ENCODE results near the gene MYL3.

DNA sequence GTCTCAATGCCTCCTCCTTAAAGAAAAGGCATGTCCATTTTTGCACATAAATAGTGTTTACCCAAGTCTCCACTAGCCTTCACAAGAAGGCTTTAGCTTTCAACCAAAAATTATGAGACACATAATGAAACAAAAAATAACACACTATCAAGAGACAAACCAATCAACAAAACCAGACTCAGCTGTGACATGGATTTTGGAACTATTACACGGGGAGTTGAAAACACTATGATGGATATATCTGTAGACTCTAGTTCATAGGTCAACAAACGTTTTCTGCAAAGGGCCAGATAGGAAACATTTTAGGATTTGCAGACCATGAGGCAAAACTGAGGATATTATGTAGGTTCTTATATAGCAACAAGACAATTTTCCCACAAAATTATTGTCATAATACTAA lies 24.9 kb downstream of the MYL3 start:
- TF ChIP-seq, protein P1, sequence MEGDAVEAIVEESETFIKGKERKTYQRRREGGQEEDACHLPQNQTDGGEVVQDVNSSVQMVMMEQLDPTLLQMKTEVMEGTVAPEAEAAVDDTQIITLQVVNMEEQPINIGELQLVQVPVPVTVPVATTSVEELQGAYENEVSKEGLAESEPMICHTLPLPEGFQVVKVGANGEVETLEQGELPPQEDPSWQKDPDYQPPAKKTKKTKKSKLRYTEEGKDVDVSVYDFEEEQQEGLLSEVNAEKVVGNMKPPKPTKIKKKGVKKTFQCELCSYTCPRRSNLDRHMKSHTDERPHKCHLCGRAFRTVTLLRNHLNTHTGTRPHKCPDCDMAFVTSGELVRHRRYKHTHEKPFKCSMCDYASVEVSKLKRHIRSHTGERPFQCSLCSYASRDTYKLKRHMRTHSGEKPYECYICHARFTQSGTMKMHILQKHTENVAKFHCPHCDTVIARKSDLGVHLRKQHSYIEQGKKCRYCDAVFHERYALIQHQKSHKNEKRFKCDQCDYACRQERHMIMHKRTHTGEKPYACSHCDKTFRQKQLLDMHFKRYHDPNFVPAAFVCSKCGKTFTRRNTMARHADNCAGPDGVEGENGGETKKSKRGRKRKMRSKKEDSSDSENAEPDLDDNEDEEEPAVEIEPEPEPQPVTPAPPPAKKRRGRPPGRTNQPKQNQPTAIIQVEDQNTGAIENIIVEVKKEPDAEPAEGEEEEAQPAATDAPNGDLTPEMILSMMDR (conservative IDR thresholded peaks at IDR 0.05; ENCODE audit: low read depth, low read length): no peak
- TF ChIP-seq EZH2phosphoT487 (IDR thresholded peaks at IDR 0.05; ENCODE audit: borderline replicate concordance, low read length): no peak
